ENCODE measurements around the gene RNASE1.
"Not testable (repeated sequence)": the region's sequence is repeated elsewhere in the genome, so short reads cannot be mapped to it uniquely, and the experiment has no call there.

RNASE1 gene

GRCh38 chr14:20802341-20803084 lies at the start of gene RNASE1:
TSS of gene RNASE1 (minus strand) at chr14:20802844. CDS start at chr14:20802068, 776 bp downstream.
- peak; percentile 50 for DNase-seq (ENCODE audit: low spot score)

DNA sequence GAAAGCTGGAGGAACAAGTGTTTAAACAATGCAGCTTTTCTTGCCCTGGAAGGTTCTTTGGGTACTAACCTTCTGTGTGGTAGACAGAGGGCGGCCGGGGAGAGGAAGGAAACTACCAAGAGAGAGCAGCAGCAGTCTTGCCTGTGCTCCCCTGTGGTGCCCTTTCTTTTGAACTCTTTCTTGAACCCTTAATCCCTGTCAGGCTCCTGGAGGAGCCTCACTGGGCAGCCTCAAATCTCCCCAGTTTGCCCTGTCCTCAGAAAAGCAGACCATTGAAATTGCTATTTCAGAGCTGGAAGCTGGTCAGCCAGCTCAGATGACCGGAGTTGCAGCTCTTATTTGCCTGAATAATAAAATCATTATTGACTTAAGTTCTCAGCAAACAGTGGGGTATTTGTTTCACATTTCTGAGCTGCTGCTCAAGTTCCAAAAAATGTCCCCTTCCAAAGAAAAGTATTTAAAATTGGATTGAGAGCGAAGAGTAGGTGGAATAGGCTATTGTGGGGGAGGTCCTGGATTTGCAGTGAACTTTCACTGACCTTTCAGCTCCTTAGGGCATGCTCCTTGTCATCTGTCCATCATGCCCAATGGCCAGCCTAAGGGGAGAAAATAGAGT lies 46.4 kb upstream of the RNASE1 start:
- DNase-seq (ENCODE audit: low spot score) = no peak

GRCh38 chr14:20848316-20848954 lies 45.8 kb upstream of the RNASE1 start:
- DNase-seq (ENCODE audit: low spot score) = peak; percentile 38

DNA sequence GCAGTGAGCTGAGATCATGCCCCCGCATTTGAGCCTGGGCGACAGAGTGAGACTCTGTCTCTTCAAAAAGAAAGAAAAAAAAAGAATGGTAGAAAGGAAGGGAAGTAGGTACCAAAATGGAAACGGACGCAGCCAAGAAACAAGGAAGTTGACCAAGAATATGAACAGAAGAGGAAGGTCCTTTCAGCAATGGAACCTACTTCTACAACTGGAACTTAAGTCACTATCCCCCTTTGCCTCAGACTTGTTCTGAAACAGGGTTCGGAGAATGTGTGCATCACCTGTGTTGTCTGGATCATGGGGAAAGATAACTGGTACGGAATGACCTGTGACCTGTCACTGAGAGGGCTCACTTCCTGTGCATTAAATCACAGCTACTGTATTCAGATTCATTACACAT lies 43.9 kb upstream of the RNASE1 start:
- no peak for DNase-seq (ENCODE audit: low spot score)

GRCh38 chr14:20841096-20841495 lies 38.5 kb upstream of the RNASE1 start:
- DNase-seq (ENCODE audit: low spot score) = no peak

- DNase-seq (ENCODE audit: low spot score) = no peak
Measured at GRCh38 chr14:20837831-20838230, 35.2 kb upstream of the RNASE1 start.

GRCh38 chr14:20836668-20837338 lies 34.2 kb upstream of the RNASE1 start:
- no peak for DNase-seq (ENCODE audit: low spot score)

GRCh38 chr14:20834899-20835298 lies 32.3 kb upstream of the RNASE1 start:
- no peak for DNase-seq (ENCODE audit: low spot score)

GRCh38 chr14:20830831-20831230 lies 28.2 kb upstream of the RNASE1 start:
- no peak for DNase-seq (ENCODE audit: low spot score)

DNA sequence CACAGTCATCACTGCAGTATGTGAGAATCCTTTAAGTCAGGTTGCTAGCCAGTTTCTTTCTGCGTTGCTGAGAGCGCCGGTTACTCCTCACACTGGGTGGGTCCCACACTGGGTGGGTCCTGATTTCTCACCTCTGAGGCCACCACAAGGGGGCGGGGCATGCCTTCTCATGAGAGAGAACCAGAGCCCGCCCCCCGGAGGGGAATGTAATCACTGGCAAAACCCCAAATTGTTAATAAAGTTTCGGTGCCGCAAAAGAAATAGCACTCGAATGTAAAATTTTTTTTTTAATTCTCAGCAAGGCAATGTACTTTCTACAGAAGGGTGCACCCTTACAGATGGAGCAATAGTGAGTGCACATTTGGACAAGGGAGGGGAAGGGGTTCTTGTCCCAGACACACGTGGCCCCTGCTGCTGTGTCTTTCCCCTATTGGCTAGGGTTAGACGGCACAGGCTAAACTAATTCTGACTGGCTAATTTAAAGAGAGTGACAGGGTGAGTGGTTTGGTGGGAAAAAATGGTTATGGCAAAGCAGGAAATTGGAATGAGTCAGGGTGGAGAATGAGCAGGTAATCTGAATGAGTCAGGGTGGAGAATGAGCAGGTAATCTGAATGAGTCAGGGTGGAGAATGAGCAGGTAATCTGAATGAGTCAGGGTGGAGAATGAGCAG lies 25.5 kb upstream of the RNASE1 start:
- DNase-seq (ENCODE audit: low spot score) = not testable (repeated sequence)

DNA sequence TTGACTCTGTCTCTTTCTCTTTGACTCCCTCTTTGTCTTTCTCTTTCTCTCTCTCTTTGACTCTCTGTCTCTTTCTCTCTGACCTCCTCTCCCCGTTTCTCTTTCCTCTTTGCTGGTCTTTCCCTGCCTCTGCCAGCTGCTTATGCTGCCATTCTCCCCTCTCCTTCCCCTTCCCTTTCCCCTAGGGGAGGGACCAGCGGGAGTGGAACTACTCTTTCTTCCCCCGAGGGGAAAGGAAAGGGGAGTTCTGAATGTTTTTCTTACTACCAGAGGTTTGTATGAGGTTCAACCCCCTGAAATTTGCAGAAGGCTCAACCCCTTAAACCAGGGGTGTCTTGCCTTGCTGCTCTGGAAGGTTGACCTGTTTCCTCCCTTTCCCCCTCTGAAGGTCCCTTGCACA lies 24.7 kb upstream of the RNASE1 start:
- DNase-seq (ENCODE audit: low spot score) = no peak

GRCh38 chr14:20826666-20827065 lies 24.0 kb upstream of the RNASE1 start:
- not testable (repeated sequence) for DNase-seq (ENCODE audit: low spot score)

DNA sequence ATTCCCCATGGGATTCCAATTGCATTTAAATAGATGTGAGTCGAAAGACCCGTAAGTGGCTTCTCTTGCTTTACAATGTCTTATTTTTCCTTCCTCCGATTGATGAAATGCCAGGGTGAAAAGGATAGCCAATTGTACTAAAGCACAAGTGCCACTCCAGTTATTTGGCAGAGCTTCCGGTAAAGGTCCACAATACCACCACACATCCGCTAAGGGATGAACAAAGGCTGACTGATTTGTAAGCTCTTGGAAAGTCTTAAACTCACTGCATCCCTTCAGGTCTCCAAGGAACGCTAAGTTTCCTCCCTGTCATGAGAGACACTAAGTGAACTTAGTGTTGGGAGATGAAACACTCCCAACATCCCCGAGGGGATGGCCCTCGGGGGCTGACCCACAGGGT lies 21.2 kb upstream of the RNASE1 start:
- DNase-seq (ENCODE audit: low spot score) = no peak

GRCh38 chr14:20821521-20822108 lies 19.0 kb upstream of the RNASE1 start:
- not testable (repeated sequence) for DNase-seq (ENCODE audit: low spot score)

- DNase-seq (ENCODE audit: low spot score) = peak; percentile 27
Measured at GRCh38 chr14:20820063-20820904, 17.6 kb upstream of the RNASE1 start.

- no peak for DNase-seq (ENCODE audit: low spot score)
Measured at GRCh38 chr14:20818861-20819260, 16.2 kb upstream of the RNASE1 start.

- not testable (repeated sequence) for DNase-seq (ENCODE audit: low spot score)
Measured at GRCh38 chr14:20815946-20816345, 13.3 kb upstream of the RNASE1 start.

- DNase-seq (ENCODE audit: low spot score) = no peak
Measured at GRCh38 chr14:20811986-20812975, 9.6 kb upstream of the RNASE1 start.

- DNase-seq (ENCODE audit: low spot score) = no peak
Measured at GRCh38 chr14:20809917-20810316, 7.3 kb upstream of the RNASE1 start.

DNA sequence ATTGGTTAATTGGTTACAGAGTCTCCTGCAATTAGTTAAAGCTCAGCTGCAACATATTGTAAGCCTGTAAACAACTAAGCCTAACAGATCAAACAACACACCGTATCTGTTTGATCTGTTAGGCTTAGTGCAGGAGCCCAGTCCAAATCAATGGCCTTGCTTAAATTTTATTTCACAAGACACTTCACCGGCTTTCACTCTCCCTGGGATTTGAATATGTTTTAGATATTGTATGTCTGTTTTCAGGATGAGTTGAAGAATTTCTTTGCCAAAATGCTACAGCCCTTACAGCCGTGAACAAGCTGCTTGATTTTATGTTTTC lies 5.5 kb upstream of the RNASE1 start:
- DNase-seq (ENCODE audit: low spot score) = no peak
